Measurements from ENCODE around the gene FYB1. TPM values are rescaled to one million over a fixed set of nuclear protein-coding genes. Genes with fewer than 3 reads are reported as not detected.

Gene FYB1
- total RNA-seq, 1 donor from 2014 or later = not detected

DNA sequence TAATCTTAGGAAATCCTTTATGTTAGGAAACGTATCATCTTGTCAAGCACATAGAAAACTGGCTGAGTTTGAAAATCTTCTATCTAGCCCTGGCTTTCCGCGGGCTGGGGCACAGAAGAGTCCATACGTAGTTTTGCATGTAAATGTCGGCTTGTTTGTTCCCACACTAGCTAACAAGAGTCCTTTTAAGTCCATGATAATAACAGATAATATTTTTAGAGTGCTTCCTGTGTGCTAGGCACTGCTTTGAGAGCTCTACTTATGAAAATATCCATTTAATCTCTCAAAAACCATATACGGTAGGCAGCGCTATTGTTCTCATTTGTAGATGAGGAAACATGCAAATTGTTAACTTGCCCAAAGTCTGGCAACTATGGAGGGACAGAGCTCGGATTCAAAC, 40.5 kb downstream of the FYB1 start:
- H3K36me3 Mint-ChIP-seq (ENCODE audit: insufficient read depth) = no peaks in the 10 kb centered on the region

GRCh38 chr5:39178171-39178570, 41.2 kb downstream of the FYB1 start:
- Mint-ChIP-seq H3K9me3 (ENCODE audit: low read depth) (peaks cover 6% of the 10 kb centered on the region), H3K4me1 (ENCODE audit: low read depth) (peaks cover 9% of the 10 kb centered on the region), H3K27me3 (no peaks in the 10 kb centered on the region), H3K4me3 (ENCODE audit: low read depth) (no peak overlapping the region), H3K36me3 (ENCODE audit: insufficient read depth) (no peaks in the 10 kb centered on the region), H3K27ac (no peak overlapping the region)
- TF ChIP-seq CTCF (IDR thresholded peaks at IDR 0.05; ENCODE audit: unreplicated experiment) = no peak
- no peak for DNase-seq (ENCODE audit: low spot score, unreplicated experiment)

More for the DNA sequence above, 40.5 kb downstream of the FYB1 start:
- H3K27me3 Mint-ChIP-seq = no peaks in the 10 kb centered on the region
- H3K27ac Mint-ChIP-seq = no peak overlapping the region
- TF ChIP-seq CTCF (IDR thresholded peaks at IDR 0.05; ENCODE audit: unreplicated experiment) = no peak
- H3K4me1 Mint-ChIP-seq (ENCODE audit: low read depth) = peaks cover 9% of the 10 kb centered on the region
- no peak for DNase-seq (ENCODE audit: low spot score, unreplicated experiment)
- peaks cover 2% of the 10 kb centered on the region for H3K9me3 Mint-ChIP-seq (ENCODE audit: low read depth)
- no peak overlapping the region for H3K4me3 Mint-ChIP-seq (ENCODE audit: low read depth)

DNA sequence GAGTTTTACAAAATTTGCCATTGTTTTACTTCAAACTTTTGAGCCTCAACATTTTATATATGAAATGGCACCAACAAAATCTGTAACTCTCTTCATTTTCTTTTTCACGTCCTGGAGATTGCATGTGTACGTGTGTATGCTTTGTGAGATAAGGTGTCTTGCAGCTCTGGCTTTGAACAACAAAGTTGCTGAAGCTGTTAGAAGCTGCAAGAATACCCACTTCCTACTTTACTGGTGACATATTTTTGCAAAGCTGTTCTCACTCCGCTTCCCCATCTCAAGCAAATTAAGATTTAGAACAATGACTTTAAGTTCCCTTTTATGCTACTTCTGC, 41.8 kb downstream of the FYB1 start:
- peaks cover 9% of the 10 kb centered on the region for H3K4me1 Mint-ChIP-seq (ENCODE audit: low read depth)
- TF ChIP-seq CTCF (IDR thresholded peaks at IDR 0.05; ENCODE audit: unreplicated experiment) = no peak
- no peak overlapping the region for H3K4me3 Mint-ChIP-seq (ENCODE audit: low read depth)
- no peaks in the 10 kb centered on the region for H3K27me3 Mint-ChIP-seq
- H3K9me3 Mint-ChIP-seq (ENCODE audit: low read depth) = peaks cover 10% of the 10 kb centered on the region
- H3K27ac Mint-ChIP-seq = no peak overlapping the region
- no peak for DNase-seq (ENCODE audit: low spot score, unreplicated experiment)
- no peaks in the 10 kb centered on the region for H3K36me3 Mint-ChIP-seq (ENCODE audit: insufficient read depth)

- no peak for TF ChIP-seq CTCF (IDR thresholded peaks at IDR 0.05; ENCODE audit: unreplicated experiment)
- DNase-seq (ENCODE audit: low spot score, unreplicated experiment) = no peak
- Mint-ChIP-seq H3K4me1 (ENCODE audit: low read depth) (peaks cover 9% of the 10 kb centered on the region), H3K27ac (no peak overlapping the region), H3K9me3 (ENCODE audit: low read depth) (peaks cover 10% of the 10 kb centered on the region), H3K27me3 (no peaks in the 10 kb centered on the region), H3K4me3 (ENCODE audit: low read depth) (no peak overlapping the region), H3K36me3 (ENCODE audit: insufficient read depth) (no peaks in the 10 kb centered on the region)
These were observed 42.4 kb downstream of the FYB1 start for GRCh38 chr5:39176759-39177630.

DNA sequence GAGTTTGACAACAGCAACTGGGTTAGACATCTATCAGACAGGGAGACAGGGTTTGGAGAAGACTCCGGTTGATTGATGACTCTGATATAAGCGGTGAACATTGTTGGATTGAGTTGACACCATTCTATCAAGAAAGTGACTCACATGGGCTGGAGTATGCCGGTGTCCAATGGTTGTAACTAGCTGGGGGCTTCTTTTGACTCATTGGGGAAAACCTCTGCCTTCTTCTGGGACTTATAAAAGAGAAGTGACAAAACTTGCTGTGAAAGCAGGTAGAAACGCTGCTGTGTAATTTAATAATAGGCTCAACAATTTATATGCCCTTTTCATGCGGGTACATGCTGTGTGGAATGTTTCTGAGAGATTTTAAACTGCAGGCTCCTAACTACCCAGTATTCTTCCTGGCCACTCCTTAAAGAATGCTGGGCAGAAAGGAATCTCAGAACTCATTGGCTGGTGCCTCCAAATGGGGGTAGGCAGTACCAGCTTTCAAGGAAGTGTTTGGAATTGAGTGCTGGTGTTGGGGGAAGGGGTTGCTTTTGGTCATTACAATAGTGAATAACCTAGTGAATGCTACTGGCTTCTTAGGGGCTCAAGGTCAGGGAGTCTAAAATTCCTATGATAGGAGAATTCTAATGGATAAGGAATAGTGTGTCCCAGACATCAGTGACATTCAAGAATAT, 43.9 kb downstream of the FYB1 start:
- Mint-ChIP-seq H3K9me3 (ENCODE audit: low read depth) (peaks cover 10% of the 10 kb centered on the region), H3K4me1 (ENCODE audit: low read depth) (peaks cover 9% of the 10 kb centered on the region), H3K27ac (no peak overlapping the region), H3K27me3 (no peaks in the 10 kb centered on the region), H3K4me3 (ENCODE audit: low read depth) (no peak overlapping the region), H3K36me3 (ENCODE audit: insufficient read depth) (no peaks in the 10 kb centered on the region)
- no peak for TF ChIP-seq CTCF (IDR thresholded peaks at IDR 0.05; ENCODE audit: unreplicated experiment)
- DNase-seq (ENCODE audit: low spot score, unreplicated experiment) = no peak
